ENCODE data around the gene SBF2. TPM values are rescaled to one million over a fixed set of nuclear protein-coding genes. Genes with fewer than 3 reads are reported as not detected.

The SBF2 gene
- total and polyA plus RNA-seq, 2 of the 13 experiments (the other 11 are each of a cell fraction or from before 2014, with no cell fraction given): 24.0 to 45.8 TPM

GRCh38 chr11:9930562-9931331 is 363.3 kb downstream of the SBF2 start (continued):
- TF ChIP-seq SP4 (CRISPR knock-in tag; IDR thresholded peaks at IDR 0.05) (peak; percentile 73; the same call in 1 of the 2 replicates), ZNF724P (CRISPR knock-in tag; IDR thresholded peaks at IDR 0.05; ENCODE audit: borderline replicate concordance) (peak; percentile 83; the same call in 1 of the 2 replicates)

- no peaks in the 10 kb centered on the region; a peak in 1 of 5 replicates for H3K36me3 ChIP-seq (replicated peaks in 1 of 2; ENCODE audit: control insufficient read depth in 1 of 2, insufficient read depth in 2 of 2, low read length in 2 of 2)
- peaks cover 52% of the 10 kb centered on the region for H3K4me1 ChIP-seq (ENCODE audit: insufficient read depth, low read length)
- intact Hi-C loops (cut with micrococcal nuclease; ENCODE audit: unreplicated experiment) (no loop called here), in situ Hi-C loops (cut with HindIII; ENCODE audit: extremely low pct_ligation_motif_present, low pct_unique_long_range_greater_than_20kb) (no loop called here)
- H3K9me3 ChIP-seq (ENCODE audit: low read length): no peaks in the 10 kb centered on the region
- H3K27ac ChIP-seq (ENCODE audit: extremely low read length, insufficient read depth, low read length): no peak overlapping the region
- no peak overlapping the region for H3K4me3 ChIP-seq (replicated peaks in 1 of 3; ENCODE audit: insufficient read depth in 1 of 3, low read depth in 2 of 3, low read length in 3 of 3)
- H2AFZ ChIP-seq (ENCODE audit: low read length): no peak overlapping the region
- 94% methylated on average over 1 of the region's 1 CpG for WGBS (ENCODE audit: low lambda C conversion rate)
- no peaks in the 10 kb centered on the region for H3K79me2 ChIP-seq (ENCODE audit: insufficient read depth, low read length)
- H3K9ac ChIP-seq (ENCODE audit: insufficient read depth, low read depth, low read length): no peak overlapping the region
- ATAC-seq (no peak), DNase-seq (ENCODE audit: low spot score) (no peak), FAIRE-seq (no peak)
- H4K20me1 ChIP-seq (ENCODE audit: insufficient read depth, low read length): no peaks in the 10 kb centered on the region
- no peaks in the 10 kb centered on the region for H3K27me3 ChIP-seq (ENCODE audit: control insufficient read depth in 1 of 2, insufficient read depth in 2 of 2, low read length in 2 of 2)
- H3K4me2 ChIP-seq (ENCODE audit: low read depth, low read length): no peak overlapping the region
- ChIA-PET POLR2A (no interaction called here), CTCF (ENCODE audit: low intra/inter-chr PET ratio, low total read pairs) (no interaction called here)
- no TSS peak for BruUV-seq (replicated peaks)
- peak; percentile 37; the same call in 1 of the 2 replicates for TF ChIP-seq FOXA3 (CRISPR knock-in tag; IDR thresholded peaks at IDR 0.05)
- peak; percentile 97 for TF ChIP-seq ZNF7 (CRISPR knock-in tag; IDR thresholded peaks at IDR 0.05)
- TF ChIP-seq SNAPC4 (CRISPR knock-in tag; IDR thresholded peaks at IDR 0.05): no peak
- TF ChIP-seq, protein P1, sequence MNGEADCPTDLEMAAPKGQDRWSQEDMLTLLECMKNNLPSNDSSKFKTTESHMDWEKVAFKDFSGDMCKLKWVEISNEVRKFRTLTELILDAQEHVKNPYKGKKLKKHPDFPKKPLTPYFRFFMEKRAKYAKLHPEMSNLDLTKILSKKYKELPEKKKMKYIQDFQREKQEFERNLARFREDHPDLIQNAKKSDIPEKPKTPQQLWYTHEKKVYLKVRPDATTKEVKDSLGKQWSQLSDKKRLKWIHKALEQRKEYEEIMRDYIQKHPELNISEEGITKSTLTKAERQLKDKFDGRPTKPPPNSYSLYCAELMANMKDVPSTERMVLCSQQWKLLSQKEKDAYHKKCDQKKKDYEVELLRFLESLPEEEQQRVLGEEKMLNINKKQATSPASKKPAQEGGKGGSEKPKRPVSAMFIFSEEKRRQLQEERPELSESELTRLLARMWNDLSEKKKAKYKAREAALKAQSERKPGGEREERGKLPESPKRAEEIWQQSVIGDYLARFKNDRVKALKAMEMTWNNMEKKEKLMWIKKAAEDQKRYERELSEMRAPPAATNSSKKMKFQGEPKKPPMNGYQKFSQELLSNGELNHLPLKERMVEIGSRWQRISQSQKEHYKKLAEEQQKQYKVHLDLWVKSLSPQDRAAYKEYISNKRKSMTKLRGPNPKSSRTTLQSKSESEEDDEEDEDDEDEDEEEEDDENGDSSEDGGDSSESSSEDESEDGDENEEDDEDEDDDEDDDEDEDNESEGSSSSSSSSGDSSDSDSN (CRISPR knock-in tag; IDR thresholded peaks at IDR 0.05): no peak
- no peak for TF ChIP-seq FOXP1 (IDR thresholded peaks at IDR 0.05)
- peak; percentile 33; the same call in 1 of the 2 replicates for TF ChIP-seq FOXP1 (CRISPR knock-in tag; IDR thresholded peaks at IDR 0.05)
- TF ChIP-seq ATF7 (IDR thresholded peaks at IDR 0.05): 0 out of 2 replicates have a peak, but pooled peaks have one; percentile 20
- no peak for TF ChIP-seq ATF7 (CRISPR knock-in tag; IDR thresholded peaks at IDR 0.05)
- TF ChIP-seq CEBPG (CRISPR knock-in tag; IDR thresholded peaks at IDR 0.05): peak; percentile 50; the same call in 1 of the 2 replicates
- TF ChIP-seq GATAD2A (CRISPR knock-in tag; IDR thresholded peaks at IDR 0.05): peak; percentile 32; the same call in 1 of the 2 replicates
- TF ChIP-seq, protein P2, sequence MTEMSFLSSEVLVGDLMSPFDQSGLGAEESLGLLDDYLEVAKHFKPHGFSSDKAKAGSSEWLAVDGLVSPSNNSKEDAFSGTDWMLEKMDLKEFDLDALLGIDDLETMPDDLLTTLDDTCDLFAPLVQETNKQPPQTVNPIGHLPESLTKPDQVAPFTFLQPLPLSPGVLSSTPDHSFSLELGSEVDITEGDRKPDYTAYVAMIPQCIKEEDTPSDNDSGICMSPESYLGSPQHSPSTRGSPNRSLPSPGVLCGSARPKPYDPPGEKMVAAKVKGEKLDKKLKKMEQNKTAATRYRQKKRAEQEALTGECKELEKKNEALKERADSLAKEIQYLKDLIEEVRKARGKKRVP (CRISPR knock-in tag; IDR thresholded peaks at IDR 0.05): peak in 1 of 2 experiments; percentile 63; a peak in 1 of 4 replicates
- peak; percentile 8; the same call in 1 of the 2 replicates for TF ChIP-seq CEBPB (IDR thresholded peaks at IDR 0.05; ENCODE audit: borderline replicate concordance, low read depth, low read length)
- no peak for TF ChIP-seq NCOA1 (CRISPR knock-in tag; IDR thresholded peaks at IDR 0.05)
Observed at GRCh38 chr11:9927670-9928069, 366.3 kb downstream of the SBF2 start.
